GM04504 (cell line): ENCODE measurements around the gene AGBL3.
"Not testable (repeated sequence)": the region's sequence is repeated elsewhere in the genome, so short reads cannot be mapped to it uniquely, and the experiment has no call there.

ENCODE experiments used
- DNase-seq: peaks from one replicate; pipeline ENCODE4 v3.0.0-alpha.2; 2012; ENCODE audit warnings: low read depth

Gene AGBL3

GRCh38 chr7:135077642-135078041 is 91.3 kb downstream of the AGBL3 start:
- no peak for DNase-seq

GRCh38 chr7:135078051-135078450 is 91.7 kb downstream of the AGBL3 start:
- no peak for DNase-seq

GRCh38 chr7:135079068-135079467 is 92.8 kb downstream of the AGBL3 start:
- no peak for DNase-seq

GRCh38 chr7:135083005-135083404 is 96.7 kb downstream of the AGBL3 start:
- DNase-seq, result no peak

- no peak for DNase-seq
These were observed 102.3 kb downstream of the AGBL3 start for GRCh38 chr7:135088566-135088965.

- DNase-seq, result no peak
These were observed 105.4 kb downstream of the AGBL3 start for GRCh38 chr7:135091717-135092116.

GRCh38 chr7:135094472-135095237 is 108.3 kb downstream of the AGBL3 start:
- no peak for DNase-seq

GRCh38 chr7:135095450-135095849 is 109.1 kb downstream of the AGBL3 start:
- no peak for DNase-seq

- no peak for DNase-seq
These were observed 112.1 kb downstream of the AGBL3 start for GRCh38 chr7:135098391-135098790.

- DNase-seq, result no peak
These were observed 114.5 kb downstream of the AGBL3 start for GRCh38 chr7:135100856-135101255.

- DNase-seq, result no peak
These were observed 116.1 kb downstream of the AGBL3 start for GRCh38 chr7:135102372-135102771.

GRCh38 chr7:135109562-135109961 is 123.3 kb downstream of the AGBL3 start:
- DNase-seq, result no peak

GRCh38 chr7:135109976-135110375 is 123.7 kb downstream of the AGBL3 start:
- DNase-seq, result no peak

GRCh38 chr7:135111379-135111778 is 125.1 kb downstream of the AGBL3 start:
- no peak for DNase-seq

- DNase-seq, result no peak
These were observed 128.3 kb downstream of the AGBL3 start for GRCh38 chr7:135114622-135115021.

- DNase-seq, result no peak
These were observed 130.8 kb downstream of the AGBL3 start for GRCh38 chr7:135117096-135117495.

- DNase-seq, result no peak
These were observed 135.6 kb downstream of the AGBL3 start for GRCh38 chr7:135121868-135122267.

GRCh38 chr7:135124631-135125030 is 138.3 kb downstream of the AGBL3 start:
- DNase-seq, result not testable (repeated sequence)

GRCh38 chr7:135128931-135129330 is 142.6 kb downstream of the AGBL3 start:
- DNase-seq, result no peak

GRCh38 chr7:135129579-135129978 is 143.3 kb downstream of the AGBL3 start:
- DNase-seq, result no peak

GRCh38 chr7:135143885-135144668 is 157.8 kb downstream of the AGBL3 start:
- no peak for DNase-seq

- no peak for DNase-seq
These were observed 161.1 kb downstream of the AGBL3 start for GRCh38 chr7:135147341-135147898.
